Lower leg skin (tissue), 3 donors: ENCODE results near the gene ZNF839.

Experiments used
- CTCF ChIP-seq, 3 donors: fragments of 450-650 bp; IDR thresholded peaks; one replicate each; pipeline ENCODE4 v1.5.1; 2016; ENCODE audit warnings: antibody characterized with exemption in 3 of 3, mild to moderate bottlenecking in 3 of 3, moderate library complexity in 2 of 3
- POLR2A ChIP-seq, 2 donors: fragments of 450-650 bp; IDR thresholded peaks; one replicate each; pipeline ENCODE4 v1.6.1; 2016 to 2017; ENCODE audit warnings: antibody characterized with exemption in 2 of 2, mild to moderate bottlenecking in 1 of 2, moderate library complexity in 1 of 2

- no peak for TF ChIP-seq CTCF (IDR thresholded peaks at IDR 0.05)
- no peak for TF ChIP-seq POLR2A (IDR thresholded peaks at IDR 0.05)
Observed at GRCh38 chr14:102362084-102362483, 42.5 kb downstream of the ZNF839 start.
